ENCODE measurements around the gene FRMPD4. TPM values are rescaled to one million over a fixed set of nuclear protein-coding genes. Genes with fewer than 3 reads are reported as not detected.

The FRMPD4 gene
- total and polyA plus RNA-seq, 2 of the 13 experiments (the other 11 are each of a cell fraction or from before 2014, with no cell fraction given) = not detected

- Histone ChIP-seq H3K9me3 (ENCODE audit: low read length) (no peaks in the 10 kb centered on the region), H3K79me2 (ENCODE audit: insufficient read depth, low read length) (no peaks in the 10 kb centered on the region), H3K27ac (ENCODE audit: extremely low read length, insufficient read depth, low read length) (no peak overlapping the region), H3K4me2 (ENCODE audit: low read depth, low read length) (no peak overlapping the region), H3K27me3 (ENCODE audit: control insufficient read depth in 1 of 2, insufficient read depth in 2 of 2, low read length in 2 of 2) (no peaks in the 10 kb centered on the region), H3K4me1 (ENCODE audit: insufficient read depth, low read length) (no peaks in the 10 kb centered on the region), H4K20me1 (ENCODE audit: insufficient read depth, low read length) (no peaks in the 10 kb centered on the region), H2AFZ (ENCODE audit: low read length) (no peak overlapping the region), H3K9ac (ENCODE audit: insufficient read depth, low read depth, low read length) (no peak overlapping the region), H3K36me3 (replicated peaks in 1 of 2; ENCODE audit: control insufficient read depth in 1 of 2, insufficient read depth in 2 of 2, low read length in 2 of 2) (no peaks in the 10 kb centered on the region), H3K4me3 (replicated peaks in 1 of 3; ENCODE audit: insufficient read depth in 1 of 3, low read depth in 2 of 3, low read length in 3 of 3) (no peak overlapping the region)
- BruUV-seq (replicated peaks) = no TSS peak
- DNase-seq (ENCODE audit: low spot score) (no peak), ATAC-seq (no peak), FAIRE-seq (no peak)
- TF ChIP-seq ZNF562 (CRISPR knock-in tag; IDR thresholded peaks at IDR 0.05; ENCODE audit: borderline replicate concordance) (no peak), ZFP37 (CRISPR knock-in tag; IDR thresholded peaks at IDR 0.05; ENCODE audit: borderline replicate concordance) (no peak), ATM (IDR thresholded peaks at IDR 0.05; ENCODE audit: borderline replicate concordance) (no peak), SMC3 (IDR thresholded peaks at IDR 0.05; ENCODE audit: low read length) (no peak), KDM2A (CRISPR knock-in tag; IDR thresholded peaks at IDR 0.05; ENCODE audit: borderline replicate concordance, low read depth) (no peak), CREBL2 (CRISPR knock-in tag; IDR thresholded peaks at IDR 0.05; ENCODE audit: borderline replicate concordance) (no peak), KAT7 (CRISPR knock-in tag; IDR thresholded peaks at IDR 0.05; ENCODE audit: borderline replicate concordance) (no peak), THAP7 (CRISPR knock-in tag; IDR thresholded peaks at IDR 0.05) (no peak), ZNF816 (CRISPR knock-in tag; IDR thresholded peaks at IDR 0.05; ENCODE audit: borderline replicate concordance) (no peak), RCOR2 (CRISPR knock-in tag; IDR thresholded peaks at IDR 0.05) (no peak), ZSCAN12 (CRISPR knock-in tag; IDR thresholded peaks at IDR 0.05) (no peak), ZNF619 (CRISPR knock-in tag; IDR thresholded peaks at IDR 0.05) (no peak), ZNF3 (CRISPR knock-in tag; IDR thresholded peaks at IDR 0.05) (no peak)
- TF ChIP-seq, protein P1, sequence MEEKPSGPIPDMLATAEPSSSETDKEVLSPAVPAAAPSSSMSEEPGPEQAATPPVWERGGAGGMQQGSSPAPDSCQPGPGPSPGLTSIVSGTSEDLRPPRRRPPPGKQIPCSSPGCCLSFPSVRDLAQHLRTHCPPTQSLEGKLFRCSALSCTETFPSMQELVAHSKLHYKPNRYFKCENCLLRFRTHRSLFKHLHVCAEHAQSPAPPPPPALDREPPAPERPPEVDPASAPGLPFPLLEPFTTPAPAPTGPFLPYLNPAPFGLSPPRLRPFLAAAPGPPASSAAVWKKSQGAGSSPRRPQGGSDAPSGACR (CRISPR knock-in tag; IDR thresholded peaks at IDR 0.05) = no peak
- CTCF ChIA-PET (ENCODE audit: low intra/inter-chr PET ratio, low total read pairs) = no interaction called here
- POLR2A ChIA-PET = no interaction called here
- 0% methylated on average over 1 of the region's 1 CpG for WGBS (ENCODE audit: low lambda C conversion rate)
- intact Hi-C loops (cut with micrococcal nuclease; ENCODE audit: unreplicated experiment) = no loop called here
- in situ Hi-C loops (cut with HindIII; ENCODE audit: extremely low pct_ligation_motif_present, low pct_unique_long_range_greater_than_20kb) = no loop called here
Observed at GRCh38 chrX:12089740-12090139, 48.5 kb upstream of the FRMPD4 start.

Data from HepG2 (cell line).